Measurements from ENCODE around the gene AFF2.

DNA sequence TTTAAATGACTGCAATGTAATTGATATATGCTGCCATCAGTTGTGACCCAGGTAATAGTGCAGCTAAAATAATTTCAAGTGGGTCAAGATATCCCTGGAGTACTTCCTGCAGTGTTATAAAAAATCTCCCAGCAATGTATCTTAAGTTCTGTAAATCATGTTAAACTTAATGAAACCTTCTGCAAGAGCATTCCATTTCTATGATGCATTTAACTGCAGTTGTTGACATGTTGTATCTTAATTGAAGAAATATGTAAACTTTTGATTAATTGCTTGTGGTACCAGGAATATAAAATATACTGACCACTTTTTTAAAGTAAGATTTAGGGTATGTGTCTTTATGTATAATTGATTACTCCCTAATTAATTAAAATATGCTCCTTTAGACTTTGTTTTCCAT is 213.6 kb downstream of the AFF2 start:
- TF ChIP-seq, protein P1, sequence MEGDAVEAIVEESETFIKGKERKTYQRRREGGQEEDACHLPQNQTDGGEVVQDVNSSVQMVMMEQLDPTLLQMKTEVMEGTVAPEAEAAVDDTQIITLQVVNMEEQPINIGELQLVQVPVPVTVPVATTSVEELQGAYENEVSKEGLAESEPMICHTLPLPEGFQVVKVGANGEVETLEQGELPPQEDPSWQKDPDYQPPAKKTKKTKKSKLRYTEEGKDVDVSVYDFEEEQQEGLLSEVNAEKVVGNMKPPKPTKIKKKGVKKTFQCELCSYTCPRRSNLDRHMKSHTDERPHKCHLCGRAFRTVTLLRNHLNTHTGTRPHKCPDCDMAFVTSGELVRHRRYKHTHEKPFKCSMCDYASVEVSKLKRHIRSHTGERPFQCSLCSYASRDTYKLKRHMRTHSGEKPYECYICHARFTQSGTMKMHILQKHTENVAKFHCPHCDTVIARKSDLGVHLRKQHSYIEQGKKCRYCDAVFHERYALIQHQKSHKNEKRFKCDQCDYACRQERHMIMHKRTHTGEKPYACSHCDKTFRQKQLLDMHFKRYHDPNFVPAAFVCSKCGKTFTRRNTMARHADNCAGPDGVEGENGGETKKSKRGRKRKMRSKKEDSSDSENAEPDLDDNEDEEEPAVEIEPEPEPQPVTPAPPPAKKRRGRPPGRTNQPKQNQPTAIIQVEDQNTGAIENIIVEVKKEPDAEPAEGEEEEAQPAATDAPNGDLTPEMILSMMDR (IDR thresholded peaks at IDR 0.05): no peak
- TF ChIP-seq POLR2A (IDR thresholded peaks at IDR 0.05): no peak

Measured in esophagus squamous epithelium (tissue), 4 donors.